B cell (primary cell): ENCODE results near the gene GPR176.

Experiments used
- EZH2 ChIP-seq: IDR thresholded peaks from 2 replicates; pipeline ENCODE4 v1.6.1; 2012; ENCODE audit warnings: borderline replicate concordance, low read depth, mild to moderate bottlenecking, moderate library complexity, low read length; ENCODE audit not compliant: insufficient read depth, poor library complexity, severe bottlenecking
- TF ChIP-seq, protein P1 (sequence below): fragments of 200-600 bp; IDR thresholded peaks from one replicate; pipeline ENCODE4 v1.8.0; 2022; ENCODE audit warnings: antibody characterized with exemption, mild to moderate bottlenecking

DNA sequence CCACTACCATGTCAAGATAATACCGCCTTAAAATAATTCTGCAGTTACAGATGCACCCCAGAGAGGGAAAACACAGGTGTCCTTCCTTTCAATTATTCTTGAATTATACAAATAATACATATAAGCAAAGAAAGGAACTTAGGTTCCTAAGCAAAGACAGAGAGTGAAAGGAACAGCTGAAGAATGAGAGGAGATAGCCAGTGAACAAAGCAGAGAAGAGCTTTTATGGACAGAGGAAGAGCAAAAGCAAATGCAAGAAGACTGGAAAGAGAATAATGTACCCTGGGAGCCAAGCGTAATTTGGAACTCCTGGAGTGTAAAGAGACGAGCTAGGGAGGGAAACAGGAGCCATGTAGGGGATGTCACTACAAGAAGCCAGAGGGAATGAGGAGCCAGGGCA lies 21.7 kb downstream of the GPR176 start:
- TF ChIP-seq, protein P1, sequence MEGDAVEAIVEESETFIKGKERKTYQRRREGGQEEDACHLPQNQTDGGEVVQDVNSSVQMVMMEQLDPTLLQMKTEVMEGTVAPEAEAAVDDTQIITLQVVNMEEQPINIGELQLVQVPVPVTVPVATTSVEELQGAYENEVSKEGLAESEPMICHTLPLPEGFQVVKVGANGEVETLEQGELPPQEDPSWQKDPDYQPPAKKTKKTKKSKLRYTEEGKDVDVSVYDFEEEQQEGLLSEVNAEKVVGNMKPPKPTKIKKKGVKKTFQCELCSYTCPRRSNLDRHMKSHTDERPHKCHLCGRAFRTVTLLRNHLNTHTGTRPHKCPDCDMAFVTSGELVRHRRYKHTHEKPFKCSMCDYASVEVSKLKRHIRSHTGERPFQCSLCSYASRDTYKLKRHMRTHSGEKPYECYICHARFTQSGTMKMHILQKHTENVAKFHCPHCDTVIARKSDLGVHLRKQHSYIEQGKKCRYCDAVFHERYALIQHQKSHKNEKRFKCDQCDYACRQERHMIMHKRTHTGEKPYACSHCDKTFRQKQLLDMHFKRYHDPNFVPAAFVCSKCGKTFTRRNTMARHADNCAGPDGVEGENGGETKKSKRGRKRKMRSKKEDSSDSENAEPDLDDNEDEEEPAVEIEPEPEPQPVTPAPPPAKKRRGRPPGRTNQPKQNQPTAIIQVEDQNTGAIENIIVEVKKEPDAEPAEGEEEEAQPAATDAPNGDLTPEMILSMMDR = no peak
- no peak for TF ChIP-seq EZH2
